ENCODE data around the gene COG6.

DNA sequence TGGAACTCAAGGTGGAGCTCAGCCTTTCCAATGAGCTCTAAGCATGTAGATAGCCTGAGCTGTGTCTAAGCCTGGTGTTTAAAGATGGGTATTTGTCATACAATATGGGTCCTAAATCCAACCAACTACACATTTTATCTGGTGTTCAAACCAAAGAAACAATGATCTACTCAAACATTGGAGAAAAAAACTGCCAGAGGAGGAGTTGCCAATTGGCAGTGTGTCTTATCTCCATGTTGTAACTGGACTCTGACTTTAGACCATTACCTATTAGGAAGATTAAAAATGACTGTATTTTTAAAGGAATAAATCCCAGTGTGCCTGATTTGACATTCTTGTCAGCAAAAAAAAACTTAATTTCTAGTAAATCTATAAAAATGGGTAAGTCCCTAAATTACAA, 96.3 kb downstream of the COG6 start:
- TF ChIP-seq RBM22 (optimal IDR thresholded peaks at IDR 0.05; ENCODE audit: low read length) (no peak), EZH2 (conservative IDR thresholded peaks at IDR 0.05; ENCODE audit: low read depth, low read length) (no peak), SMYD3 (CRISPR knock-in tag; IDR thresholded peaks at IDR 0.05) (no peak), MLLT10 (CRISPR knock-in tag; IDR thresholded peaks at IDR 0.05) (no peak), ZNF75D (CRISPR knock-in tag; IDR thresholded peaks at IDR 0.05; ENCODE audit: borderline replicate concordance) (no peak), GATAD2A (CRISPR knock-in tag; IDR thresholded peaks at IDR 0.05) (no peak), POLR2AphosphoS5 (IDR thresholded peaks at IDR 0.05; ENCODE audit: low read depth, low read length) (no peak), ATF7 (IDR thresholded peaks at IDR 0.05) (no peak), ATF7 (CRISPR knock-in tag; IDR thresholded peaks at IDR 0.05) (no peak), CCDC6 (CRISPR knock-in tag; IDR thresholded peaks at IDR 0.05) (no peak), GFI1 (CRISPR knock-in tag; IDR thresholded peaks at IDR 0.05; ENCODE audit: borderline replicate concordance) (no peak), ETV6 (CRISPR knock-in tag; conservative IDR thresholded peaks at IDR 0.05) (no peak), ZFP41 (CRISPR knock-in tag; IDR thresholded peaks at IDR 0.05; ENCODE audit: borderline replicate concordance) (no peak)
- TF ChIP-seq, protein P1, sequence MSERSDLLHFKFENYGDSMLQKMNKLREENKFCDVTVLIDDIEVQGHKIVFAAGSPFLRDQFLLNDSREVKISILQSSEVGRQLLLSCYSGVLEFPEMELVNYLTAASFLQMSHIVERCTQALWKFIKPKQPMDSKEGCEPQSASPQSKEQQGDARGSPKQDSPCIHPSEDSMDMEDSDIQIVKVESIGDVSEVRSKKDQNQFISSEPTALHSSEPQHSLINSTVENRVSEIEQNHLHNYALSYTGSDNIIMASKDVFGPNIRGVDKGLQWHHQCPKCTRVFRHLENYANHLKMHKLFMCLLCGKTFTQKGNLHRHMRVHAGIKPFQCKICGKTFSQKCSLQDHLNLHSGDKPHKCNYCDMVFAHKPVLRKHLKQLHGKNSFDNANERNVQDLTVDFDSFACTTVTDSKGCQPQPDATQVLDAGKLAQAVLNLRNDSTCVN (CRISPR knock-in tag; IDR thresholded peaks at IDR 0.05; ENCODE audit: borderline replicate concordance), result no peak

All from HepG2 (cell line).